Measurements from ENCODE around the gene CAMK2B.

- no peak for TF ChIP-seq CTCF (IDR thresholded peaks at IDR 0.05; ENCODE audit: borderline replicate concordance, extremely low read depth, low read length, poor library complexity, severe bottlenecking)
- TF ChIP-seq EZH2 (IDR thresholded peaks at IDR 0.05; ENCODE audit: borderline replicate concordance, low read depth, low read length, severe bottlenecking), result no peak
These were observed 123.6 kb downstream of the CAMK2B start for GRCh38 chr7:44201813-44202212.
